ENCODE results near the gene COPRS.

The COPRS gene

DNA sequence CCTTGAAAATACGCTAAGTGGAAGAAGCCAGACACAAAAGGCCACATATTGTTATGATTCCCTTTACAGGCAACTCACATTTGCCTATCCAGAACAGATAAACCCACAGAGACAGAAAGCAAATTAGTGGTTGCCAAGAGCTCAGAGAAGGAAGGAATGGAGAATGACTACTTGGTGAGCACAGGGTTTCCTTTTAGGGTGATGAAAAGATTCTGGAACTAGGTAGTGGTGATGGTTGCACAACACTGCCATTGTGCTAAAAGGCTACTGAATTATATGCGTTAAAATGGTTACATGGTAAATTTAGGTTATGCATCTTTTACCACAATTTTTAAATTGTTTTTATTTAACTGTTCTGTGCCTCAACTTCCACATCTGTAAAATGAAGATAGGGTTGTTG, 4.4 kb downstream of the COPRS start:
- DNase-seq (ENCODE audit: low read depth, low spot score) = no peak
- H3K4me3 ChIP-seq (ENCODE audit: low read depth, low read length) = no peak overlapping the region
- in situ Hi-C loops (cut with HindIII; ENCODE audit: low sequenced_read_pairs) = no loop called here
- TF ChIP-seq, protein P1, sequence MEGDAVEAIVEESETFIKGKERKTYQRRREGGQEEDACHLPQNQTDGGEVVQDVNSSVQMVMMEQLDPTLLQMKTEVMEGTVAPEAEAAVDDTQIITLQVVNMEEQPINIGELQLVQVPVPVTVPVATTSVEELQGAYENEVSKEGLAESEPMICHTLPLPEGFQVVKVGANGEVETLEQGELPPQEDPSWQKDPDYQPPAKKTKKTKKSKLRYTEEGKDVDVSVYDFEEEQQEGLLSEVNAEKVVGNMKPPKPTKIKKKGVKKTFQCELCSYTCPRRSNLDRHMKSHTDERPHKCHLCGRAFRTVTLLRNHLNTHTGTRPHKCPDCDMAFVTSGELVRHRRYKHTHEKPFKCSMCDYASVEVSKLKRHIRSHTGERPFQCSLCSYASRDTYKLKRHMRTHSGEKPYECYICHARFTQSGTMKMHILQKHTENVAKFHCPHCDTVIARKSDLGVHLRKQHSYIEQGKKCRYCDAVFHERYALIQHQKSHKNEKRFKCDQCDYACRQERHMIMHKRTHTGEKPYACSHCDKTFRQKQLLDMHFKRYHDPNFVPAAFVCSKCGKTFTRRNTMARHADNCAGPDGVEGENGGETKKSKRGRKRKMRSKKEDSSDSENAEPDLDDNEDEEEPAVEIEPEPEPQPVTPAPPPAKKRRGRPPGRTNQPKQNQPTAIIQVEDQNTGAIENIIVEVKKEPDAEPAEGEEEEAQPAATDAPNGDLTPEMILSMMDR (IDR thresholded peaks at IDR 0.05; ENCODE audit: low read depth, low read length) = no peak

- in situ Hi-C loops (cut with HindIII; ENCODE audit: low sequenced_read_pairs) = no loop called here
Observed at GRCh38 chr17:31853911-31854470, 5.1 kb downstream of the COPRS start.

DNA sequence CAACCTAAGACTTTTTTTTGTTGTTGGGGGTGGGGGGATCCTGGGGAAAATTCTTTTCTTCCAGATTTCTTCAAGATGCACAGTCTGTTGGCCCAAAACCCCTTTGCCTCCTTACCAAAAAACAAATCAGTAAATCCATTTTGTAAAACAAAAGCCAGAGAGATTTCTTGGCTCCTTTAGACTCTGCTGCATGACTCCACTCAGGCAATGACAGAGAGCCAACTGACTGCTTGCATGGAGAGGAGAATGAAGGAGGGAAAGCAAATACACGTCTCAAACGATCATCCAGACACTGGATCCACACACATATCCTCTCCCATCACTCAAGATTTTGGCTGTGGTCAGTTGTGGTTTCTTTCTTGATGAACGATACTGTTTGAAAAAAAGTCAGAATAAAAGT, 13.8 kb downstream of the COPRS start:
- no peak for DNase-seq (ENCODE audit: low read depth, low spot score)
- no peak overlapping the region for H3K4me3 ChIP-seq (ENCODE audit: low read depth, low read length)
- TF ChIP-seq, protein P1 (IDR thresholded peaks at IDR 0.05; ENCODE audit: low read depth, low read length) = no peak
- in situ Hi-C loops (cut with HindIII; ENCODE audit: low sequenced_read_pairs) = no loop called here

More at GRCh38 chr17:31853911-31854470, 5.1 kb downstream of the COPRS start:
- H3K4me3 ChIP-seq (ENCODE audit: low read depth, low read length) = no peak overlapping the region
- no peak for DNase-seq (ENCODE audit: low read depth, low spot score)
- TF ChIP-seq, protein P1 (IDR thresholded peaks at IDR 0.05; ENCODE audit: low read depth, low read length) = no peak

DNA sequence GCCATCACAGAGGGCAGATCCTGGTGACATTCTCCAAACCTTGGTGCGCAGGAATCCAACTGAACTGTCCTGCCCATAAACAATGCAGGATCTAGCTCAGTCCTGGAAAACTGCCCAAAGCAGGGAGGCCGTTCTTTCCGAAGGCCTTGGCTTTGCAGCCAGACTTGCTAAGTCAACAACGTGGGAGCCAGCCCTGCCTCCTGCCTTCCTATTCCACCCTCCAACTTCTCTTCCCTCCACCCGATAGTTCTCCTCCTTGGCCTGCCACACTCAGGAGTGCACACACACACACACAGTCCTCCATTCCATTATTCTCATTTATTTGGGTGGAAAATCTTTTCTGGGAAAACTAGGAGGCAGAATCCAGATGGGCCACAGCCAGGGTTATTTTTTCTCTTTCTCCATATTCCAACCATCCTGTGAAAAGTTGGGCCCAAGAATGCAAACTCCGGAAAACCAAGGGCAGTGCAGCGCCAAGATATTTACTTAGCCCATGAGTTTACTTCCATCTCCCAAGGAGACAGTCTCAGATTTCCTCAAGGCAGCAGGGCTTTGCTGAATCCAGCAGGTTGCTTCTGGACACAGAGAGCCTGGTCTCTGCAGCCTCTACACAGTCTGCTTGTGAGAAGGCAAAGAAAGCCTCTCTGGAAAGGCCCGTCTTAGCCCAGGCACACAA, 15.8 kb downstream of the COPRS start:
- no peak overlapping the region for H3K4me3 ChIP-seq (ENCODE audit: low read depth, low read length)
- TF ChIP-seq, protein P1 (IDR thresholded peaks at IDR 0.05; ENCODE audit: low read depth, low read length) = no peak
- DNase-seq (ENCODE audit: low read depth, low spot score) = peak; percentile 75
- in situ Hi-C loops (cut with HindIII; ENCODE audit: low sequenced_read_pairs) = no loop called here

DNA sequence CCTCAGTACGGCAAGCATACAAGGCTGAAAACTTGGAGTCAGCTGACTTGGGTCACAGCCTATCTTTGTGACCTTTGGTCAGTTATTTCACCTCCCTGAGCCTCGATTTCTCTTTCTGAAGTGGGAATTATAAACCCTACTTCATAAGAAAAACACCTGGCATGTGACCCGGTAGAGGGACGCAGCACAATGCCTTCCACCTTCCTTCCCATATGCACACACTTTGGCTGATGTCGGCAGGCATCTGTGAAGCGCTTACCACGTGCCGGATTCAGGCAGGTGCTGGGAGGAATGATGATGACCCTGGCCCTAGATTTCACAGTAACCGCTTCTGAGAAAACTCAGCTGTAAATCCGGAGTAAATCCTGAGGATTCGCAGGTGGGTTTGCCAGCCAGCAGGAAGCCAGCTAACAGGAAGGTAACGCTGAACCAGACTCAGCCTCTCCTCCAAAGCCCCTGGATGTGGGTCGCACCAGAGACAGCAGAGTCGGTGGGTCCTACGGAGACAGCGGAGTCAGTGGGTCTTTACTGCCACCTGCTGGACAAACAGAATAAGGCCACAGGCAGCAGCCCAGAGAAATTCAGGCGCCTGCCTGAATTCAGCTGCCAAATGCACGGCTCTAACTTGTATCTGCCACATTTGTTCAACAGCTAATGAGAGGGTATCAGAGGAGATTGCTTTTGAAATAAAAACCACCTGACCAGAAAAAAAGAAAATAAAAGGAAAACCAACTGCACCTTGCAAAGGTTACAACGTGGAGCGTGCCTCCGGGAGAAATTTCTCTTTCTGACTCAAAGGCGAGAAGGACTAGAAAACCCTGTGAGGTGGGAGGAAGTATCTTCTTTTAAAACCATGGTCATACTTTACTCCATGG, 16.6 kb downstream of the COPRS start:
- TF ChIP-seq, protein P1 (IDR thresholded peaks at IDR 0.05; ENCODE audit: low read depth, low read length) = peak; percentile 94
- peak; percentile 72 for DNase-seq (ENCODE audit: low read depth, low spot score)
- H3K4me3 ChIP-seq (ENCODE audit: low read depth, low read length) = no peak overlapping the region
- in situ Hi-C loops (cut with HindIII; ENCODE audit: low sequenced_read_pairs) = no loop called here

DNA sequence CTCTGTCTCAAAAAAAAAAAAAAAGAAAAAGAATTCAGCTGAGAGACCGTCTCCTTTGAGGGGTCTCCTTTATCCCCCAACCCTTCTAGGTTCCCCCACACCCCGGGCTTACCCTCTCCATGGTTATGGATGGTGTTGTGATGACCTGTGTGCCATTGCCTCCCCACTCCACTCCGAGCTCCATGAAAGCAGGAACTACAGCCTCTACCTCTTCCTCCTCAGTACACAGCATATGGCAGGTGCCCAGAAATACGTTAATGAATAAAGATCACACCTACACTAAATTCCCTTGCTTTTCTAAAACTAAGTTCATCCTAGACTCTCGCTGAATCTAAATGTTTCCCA, 17.2 kb downstream of the COPRS start:
- TF ChIP-seq, protein P1 (IDR thresholded peaks at IDR 0.05; ENCODE audit: low read depth, low read length) = no peak
- no peak overlapping the region for H3K4me3 ChIP-seq (ENCODE audit: low read depth, low read length)
- in situ Hi-C loops (cut with HindIII; ENCODE audit: low sequenced_read_pairs) = no loop called here
- no peak for DNase-seq (ENCODE audit: low read depth, low spot score)

Data from astrocyte of the spinal cord (primary cell).